Karpas-422 (cell line): ENCODE results near the gene RSKR. TPM values are rescaled to one million over a fixed set of nuclear protein-coding genes. Genes with fewer than 3 reads are reported as not detected.
"Not testable (repeated sequence)": the region's sequence is repeated elsewhere in the genome, so short reads cannot be mapped to it uniquely, and the experiment has no call there.

Experiments used
- DNase-seq: peaks from one replicate; pipeline ENCODE4 v3.0.0-alpha.2; 2015
- H2AFZ ChIP-seq: fragments of 200-600 bp; sonication (generic); 2 replicates; pipeline ENCODE4 v1.6.1; 2014; ENCODE audit warnings: antibody characterized with exemption, low read length, mixed read lengths
- H3K27ac ChIP-seq: fragments of 200-600 bp; sonication (generic); 2 replicates; pipeline ENCODE4 v1.5.1; 2014; ENCODE audit warnings: mild to moderate bottlenecking, low read length, moderate library complexity
- H3K27me3 ChIP-seq: fragments of 200-600 bp; sonication (generic); 2 replicates; pipeline ENCODE4 v1.6.1; 2014; ENCODE audit warnings: low read length, mixed read lengths
- H3K36me3 ChIP-seq: fragments of 200-600 bp; sonication (generic); 2 replicates; pipeline ENCODE4 v1.6.1; 2014; ENCODE audit warnings: low read length, mixed read lengths; ENCODE audit not compliant: insufficient read depth
- H3K4me1 ChIP-seq: fragments of 200-600 bp; sonication (generic); 2 replicates; pipeline ENCODE4 v1.6.1; 2014; ENCODE audit warnings: mild to moderate bottlenecking, low read length, mixed read lengths
- H3K4me2 ChIP-seq: fragments of 200-600 bp; sonication (generic); 2 replicates; pipeline ENCODE4 v1.6.1; 2014; ENCODE audit warnings: low read length, low read depth, mild to moderate bottlenecking; ENCODE audit not compliant: poor library complexity, severe bottlenecking
- H3K4me3 ChIP-seq: fragments of 200-600 bp; sonication (generic); 2 replicates; pipeline ENCODE4 v1.5.1; 2014; ENCODE audit warnings: mild to moderate bottlenecking, antibody characterized with exemption, low read length, mixed read lengths
- H3K79me2 ChIP-seq: fragments of 200-600 bp; sonication (generic); 2 replicates; pipeline ENCODE4 v1.6.1; 2014; ENCODE audit warnings: mild to moderate bottlenecking, low read length, mixed read lengths
- H3K9ac ChIP-seq: fragments of 200-600 bp; sonication (generic); 2 replicates; pipeline ENCODE4 v1.6.0; 2014; ENCODE audit warnings: low read length
- H3K9me2 ChIP-seq: fragments of 200-600 bp; sonication (generic), shearing (Covaris generic); replicated peaks from 2 replicates; pipeline ENCODE4 v1.6.0; 2014; ENCODE audit warnings: mild to moderate bottlenecking, low read length, moderate library complexity; ENCODE audit not compliant: insufficient read depth
- H3K9me3 ChIP-seq: fragments of 300-700, 200-600 bp; sonication (generic); 2 replicates; pipeline ENCODE4 v1.6.1; 2014; ENCODE audit warnings: low read length, mixed read lengths
- H4K20me1 ChIP-seq: fragments of 200-600 bp; sonication (generic); 2 replicates; pipeline ENCODE4 v1.6.1; 2014; ENCODE audit warnings: mild to moderate bottlenecking, antibody characterized with exemption, low read length, low read depth; ENCODE audit not compliant: insufficient read depth
- total RNA-seq: library from RNA; depleted of rRNA; stranded (reverse); fragments of >200 nt; shearing (Covaris generic); gene quantifications from 2 replicates; pipeline ENCODE4 v1.2.3, GENCODE V29; 2014; ENCODE audit warnings: low replicate concordance; rRNA removed

Gene RSKR, protein sequence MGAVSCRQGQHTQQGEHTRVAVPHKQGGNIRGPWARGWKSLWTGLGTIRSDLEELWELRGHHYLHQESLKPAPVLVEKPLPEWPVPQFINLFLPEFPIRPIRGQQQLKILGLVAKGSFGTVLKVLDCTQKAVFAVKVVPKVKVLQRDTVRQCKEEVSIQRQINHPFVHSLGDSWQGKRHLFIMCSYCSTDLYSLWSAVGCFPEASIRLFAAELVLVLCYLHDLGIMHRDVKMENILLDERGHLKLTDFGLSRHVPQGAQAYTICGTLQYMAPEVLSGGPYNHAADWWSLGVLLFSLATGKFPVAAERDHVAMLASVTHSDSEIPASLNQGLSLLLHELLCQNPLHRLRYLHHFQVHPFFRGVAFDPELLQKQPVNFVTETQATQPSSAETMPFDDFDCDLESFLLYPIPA
- 25.5 and 33.5 TPM in 2 replicates for total RNA-seq

DNA sequence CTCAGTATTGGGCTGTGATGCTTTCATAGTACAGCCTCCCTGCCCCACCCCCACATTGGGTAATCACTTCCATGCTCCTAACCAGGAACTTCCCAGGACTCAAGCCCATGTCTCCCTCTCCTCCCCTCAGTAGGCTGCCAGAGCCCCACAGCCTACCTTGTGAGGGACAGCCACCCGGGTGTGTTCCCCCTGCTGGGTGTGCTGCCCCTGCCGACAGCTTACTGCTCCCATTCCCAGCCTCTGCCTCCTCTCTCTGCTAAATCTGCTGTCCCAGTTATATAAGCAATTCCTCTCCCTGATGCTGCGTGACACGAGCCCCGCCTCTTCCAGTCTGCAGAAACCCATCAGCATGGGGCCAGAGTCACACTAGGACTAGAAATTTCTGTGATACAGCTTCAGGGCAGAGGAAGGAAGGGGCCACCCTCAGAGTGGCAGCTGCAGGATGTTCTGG lies at the start of gene RSKR:
Gene RSKR, minus strand, starts transcription at position 255 of the 451 bp plus-strand sequence. Its CDS starts 24 bp downstream, at position 231.
- peaks cover 53% of the 10 kb centered on the region for H3K36me3 ChIP-seq

DNA sequence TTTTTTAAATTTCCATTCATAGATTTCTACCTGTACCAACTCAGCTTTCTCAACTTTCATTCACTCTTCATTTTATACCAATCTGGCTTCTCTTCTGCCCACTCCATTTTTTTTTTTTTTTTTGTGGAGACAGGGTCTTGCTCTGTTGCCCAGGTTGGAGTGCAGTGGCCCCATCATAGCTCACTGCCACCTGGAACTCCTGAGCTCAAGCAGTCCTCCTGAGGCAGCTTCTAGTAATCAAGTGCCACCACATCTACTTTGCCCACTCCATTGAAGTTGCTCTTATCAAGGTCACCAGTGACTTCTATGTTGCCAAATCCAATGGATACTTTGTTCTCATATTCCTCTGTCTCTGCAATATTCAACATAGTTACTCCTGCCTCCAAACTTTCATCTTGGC lies 49.7 kb upstream of the RSKR start:
- peak overlapping the region; percentile 97 for H3K27ac ChIP-seq
- peaks cover 7% of the 10 kb centered on the region for H3K9me3 ChIP-seq
- H3K4me2 ChIP-seq = peak overlapping the region; percentile 85
- no peak for DNase-seq
- H3K9me2 ChIP-seq = no peaks in the 10 kb centered on the region
- H3K9ac ChIP-seq = peak overlapping the region; percentile 94; the same call in 1 of the 2 replicates
- H4K20me1 ChIP-seq = peaks cover 27% of the 10 kb centered on the region
- H3K79me2 ChIP-seq = peaks cover 86% of the 10 kb centered on the region
- no peak overlapping the region for H2AFZ ChIP-seq
- H3K36me3 ChIP-seq = peaks cover 29% of the 10 kb centered on the region
- H3K4me3 ChIP-seq = peak overlapping the region; percentile 87
- H3K27me3 ChIP-seq = no peaks in the 10 kb centered on the region
- H3K4me1 ChIP-seq = peaks cover 42% of the 10 kb centered on the region

More for the DNA sequence above, at the start of gene RSKR:
- H2AFZ ChIP-seq = no peak within 1 kb of the TSS
- H3K27ac ChIP-seq = no peak within 1 kb of the TSS
- H3K27me3 ChIP-seq = no peaks in the 10 kb centered on the region
- H3K4me1 ChIP-seq = no peaks in the 10 kb centered on the region; the same call in 1 of the 2 replicates
- H4K20me1 ChIP-seq = 0 out of 2 replicates have a peak, but pooled peaks cover 5% of the 10 kb centered on the region
- no peaks in the 10 kb centered on the region for H3K9me3 ChIP-seq
- H3K4me3 ChIP-seq = no peak within 1 kb of the TSS
- no peak within 1 kb of the TSS for H3K9ac ChIP-seq
- no peak within 1 kb of the TSS for H3K4me2 ChIP-seq
- no peaks in the 10 kb centered on the region for H3K79me2 ChIP-seq
- DNase-seq = no peak
- no peaks in the 10 kb centered on the region for H3K9me2 ChIP-seq

DNA sequence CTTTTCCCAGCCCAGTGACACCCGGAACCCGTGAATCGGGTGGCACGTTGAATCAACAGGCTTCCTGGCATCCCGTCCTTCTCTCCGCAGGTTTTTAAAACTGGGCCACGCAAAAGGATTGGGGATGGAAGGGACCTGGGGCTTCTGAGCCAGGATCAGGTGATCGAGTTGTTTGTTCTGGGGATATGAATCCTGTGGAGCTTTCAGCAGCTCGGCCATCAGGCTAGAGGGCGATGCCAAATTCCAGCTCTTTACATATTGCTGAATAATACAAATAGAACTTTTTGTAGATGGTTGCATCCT lies 48.5 kb upstream of the RSKR start:
- H3K9ac ChIP-seq = peak overlapping the region; percentile 94
- peaks cover 7% of the 10 kb centered on the region for H3K9me3 ChIP-seq
- H3K9me2 ChIP-seq = no peaks in the 10 kb centered on the region
- peaks cover 42% of the 10 kb centered on the region for H3K4me1 ChIP-seq
- peaks cover 78% of the 10 kb centered on the region for H3K79me2 ChIP-seq
- H3K4me3 ChIP-seq = peak overlapping the region; percentile 87
- H4K20me1 ChIP-seq = peaks cover 18% of the 10 kb centered on the region
- H3K27ac ChIP-seq = peak overlapping the region; percentile 97
- no peaks in the 10 kb centered on the region for H3K27me3 ChIP-seq
- DNase-seq = peak; percentile 47
- H3K4me2 ChIP-seq = peak overlapping the region; percentile 85
- H2AFZ ChIP-seq = no peak overlapping the region
- peaks cover 27% of the 10 kb centered on the region for H3K36me3 ChIP-seq

DNA sequence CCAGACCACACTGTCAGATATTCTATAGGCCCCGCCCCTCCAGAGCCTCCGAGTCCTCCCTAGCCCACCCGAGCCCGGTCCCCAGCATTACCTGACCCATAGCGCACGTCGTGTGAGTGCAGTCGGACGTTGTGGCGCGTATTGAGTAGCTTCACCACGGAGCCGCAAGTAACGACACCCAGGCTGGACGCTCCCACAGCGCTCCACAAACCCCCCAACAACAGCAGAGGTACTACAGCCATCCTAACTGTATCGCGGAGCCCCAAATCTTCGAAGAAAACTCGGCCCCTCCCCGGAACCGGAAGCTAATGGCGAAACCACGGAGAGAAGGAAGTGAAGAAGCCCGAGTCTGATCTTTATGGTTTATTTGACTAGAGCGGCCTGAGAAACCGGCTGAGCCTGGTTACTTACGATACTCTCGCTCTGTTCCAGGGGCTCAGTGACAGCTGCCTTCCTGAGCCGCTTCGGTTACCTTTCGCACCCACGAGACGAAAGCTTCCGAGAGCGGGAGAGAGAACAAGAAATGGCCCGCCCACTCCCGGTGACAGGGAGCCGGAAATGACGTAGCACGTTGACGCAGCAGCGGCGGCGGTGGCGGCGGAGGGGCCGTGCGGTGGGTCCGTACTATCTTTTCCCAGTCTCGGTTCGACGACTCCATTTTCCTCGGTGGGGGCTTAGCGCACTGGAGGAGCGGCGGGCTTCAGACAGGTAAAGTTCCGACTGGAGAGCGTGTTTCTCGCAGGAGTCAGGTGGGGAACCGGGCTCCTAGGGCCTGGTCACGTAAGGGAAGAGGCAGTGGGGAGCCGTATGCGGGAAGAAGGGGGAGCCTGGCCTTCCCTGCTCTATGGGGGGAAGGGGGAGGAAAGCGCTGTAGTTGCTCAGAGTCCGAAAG lies 47.9 kb upstream of the RSKR start, which contains the start of the genes SDF2 and SUPT6H:
Gene SDF2, minus strand, starts transcription at position 272 of the 892 bp plus-strand sequence. Its CDS starts 30 bp downstream, at position 242.
Gene SUPT6H, plus strand, starts transcription at position 571 of the 892 bp plus-strand sequence. CDS start 11,197 bp downstream, outside the sequence.
- Histone ChIP-seq H3K9me2 (no peaks in the 10 kb centered on the region), H3K9ac (peak within 1 kb of the TSS; percentile 94), H3K4me3 (peak within 1 kb of the TSS; percentile 87), H4K20me1 (peaks cover 18% of the 10 kb centered on the region), H3K9me3 (peaks cover 7% of the 10 kb centered on the region), H3K27ac (peak within 1 kb of the TSS; percentile 97), H2AFZ (peak within 1 kb of the TSS; percentile 99), H3K27me3 (no peaks in the 10 kb centered on the region), H3K4me2 (peak within 1 kb of the TSS; percentile 85), H3K36me3 (peaks cover 27% of the 10 kb centered on the region), H3K4me1 (peaks cover 42% of the 10 kb centered on the region), H3K79me2 (peaks cover 76% of the 10 kb centered on the region)
- peak; percentile 96 for DNase-seq

DNA sequence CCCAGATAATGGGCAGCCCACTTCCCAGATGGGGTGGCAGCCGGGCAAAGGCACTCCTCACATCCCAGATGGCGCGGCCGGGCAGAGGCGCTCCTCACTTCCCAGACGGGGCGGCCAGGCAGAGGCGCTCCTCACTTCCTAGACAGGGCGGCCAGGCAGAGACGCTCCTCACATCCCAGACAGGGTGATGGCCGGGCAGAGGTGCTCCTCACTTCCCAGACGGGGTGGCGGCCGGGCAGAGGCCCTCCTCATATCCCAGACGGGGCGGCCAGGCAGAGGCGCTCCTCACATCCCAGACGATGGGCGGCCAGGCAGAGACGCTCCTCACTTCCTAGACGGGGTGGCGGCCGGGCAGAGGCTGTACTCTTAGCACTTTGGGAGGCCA lies 45.5 kb upstream of the RSKR start:
- peaks cover 24% of the 10 kb centered on the region for H3K4me1 ChIP-seq
- DNase-seq, H3K4me2 ChIP-seq, H4K20me1 ChIP-seq, H3K4me3 ChIP-seq, H2AFZ ChIP-seq, H3K9ac ChIP-seq, H3K27me3 ChIP-seq, H3K9me2 ChIP-seq, H3K27ac ChIP-seq, H3K9me3 ChIP-seq: not testable (repeated sequence)
- H3K36me3 ChIP-seq = peaks cover 17% of the 10 kb centered on the region
- H3K79me2 ChIP-seq = peaks cover 56% of the 10 kb centered on the region

DNA sequence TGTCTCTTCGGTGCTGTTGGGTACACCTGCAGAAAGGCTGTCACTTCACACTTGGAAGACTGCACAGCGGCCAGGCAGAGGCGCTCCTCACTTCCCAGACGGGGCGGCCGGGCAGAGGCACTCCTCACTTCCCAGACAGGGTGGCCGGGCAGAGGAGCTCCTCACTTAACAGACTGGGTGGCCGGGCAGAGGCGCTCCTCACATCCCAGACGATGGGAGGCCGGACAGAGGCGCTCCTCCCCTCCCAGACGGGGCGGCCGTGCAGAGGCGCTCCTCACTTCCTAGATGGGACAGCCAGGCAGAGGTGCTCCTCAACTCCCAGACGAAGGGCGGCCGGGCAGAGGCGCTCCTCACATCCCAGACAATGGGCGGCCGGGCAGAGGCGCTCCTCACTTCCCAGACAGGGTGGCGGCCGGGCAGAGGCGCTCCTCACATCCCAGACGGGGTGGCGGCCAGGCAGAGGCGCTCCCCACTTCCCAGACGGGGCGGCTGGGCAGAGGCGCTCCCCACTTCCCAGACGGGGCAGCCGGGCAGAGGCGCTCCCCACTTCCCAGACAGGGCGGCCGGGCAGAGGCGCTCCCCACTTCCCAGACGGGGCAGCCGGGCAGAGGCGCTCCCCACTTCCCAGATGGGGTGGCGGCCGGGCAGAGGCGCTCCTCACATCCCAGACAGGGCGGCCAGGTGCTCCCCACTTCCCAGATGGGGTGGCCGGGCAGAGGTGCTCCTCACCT lies 44.9 kb upstream of the RSKR start:
- H3K4me3 ChIP-seq, DNase-seq, H3K4me2 ChIP-seq, H3K9me3 ChIP-seq, H3K9ac ChIP-seq, H4K20me1 ChIP-seq, H3K27me3 ChIP-seq, H2AFZ ChIP-seq, H3K9me2 ChIP-seq, H3K27ac ChIP-seq: not testable (repeated sequence)
- peaks cover 51% of the 10 kb centered on the region for H3K79me2 ChIP-seq
- peaks cover 18% of the 10 kb centered on the region for H3K4me1 ChIP-seq
- H3K36me3 ChIP-seq = peaks cover 13% of the 10 kb centered on the region

DNA sequence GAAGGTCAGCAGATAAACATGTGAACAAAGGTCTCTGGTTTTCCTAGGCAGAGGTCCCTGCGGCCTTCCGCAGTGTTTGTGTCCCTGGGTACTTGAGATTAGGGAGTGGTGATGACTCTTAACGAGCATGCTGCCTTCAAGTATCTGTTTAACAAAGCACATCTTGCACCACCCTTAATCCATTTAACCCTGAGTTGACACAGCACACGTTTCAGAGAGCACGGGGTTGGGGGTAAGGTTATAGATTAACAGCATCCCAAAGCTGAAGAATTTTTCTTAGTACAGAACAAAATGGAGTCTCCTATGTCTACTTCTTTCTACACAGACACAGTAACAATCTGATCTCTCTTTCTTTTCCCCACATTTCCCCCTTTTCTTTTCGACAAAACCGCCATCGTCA lies 44.4 kb upstream of the RSKR start:
- not testable (repeated sequence) for H3K9me2 ChIP-seq, H2AFZ ChIP-seq, DNase-seq, H4K20me1 ChIP-seq, H3K9me3 ChIP-seq, H3K27ac ChIP-seq, H3K4me2 ChIP-seq, H3K9ac ChIP-seq, H3K4me3 ChIP-seq, H3K27me3 ChIP-seq
- Histone ChIP-seq H3K4me1 (peaks cover 12% of the 10 kb centered on the region), H3K36me3 (peaks cover 12% of the 10 kb centered on the region), H3K79me2 (peaks cover 45% of the 10 kb centered on the region)
